ACHN (cell line): ENCODE measurements around the gene SIM2.
A peak's percentile ranks its signal among the peaks of the same experiment; 100 is the strongest.

Experiments used
- DNase-seq: peaks from one replicate; pipeline ENCODE4 v3.0.0-alpha.2; 2015
- in situ Hi-C: cut with HindIII; loops from 2 replicates; pipeline ENCODE4 v1.10.0; 2017; ENCODE audit warnings: low sequenced_read_pairs, low pct_ligation_motif_present, low pct_unique_long_range_greater_than_20kb

The SIM2 gene

GRCh38 chr21:36749935-36750575, 51.1 kb downstream of the SIM2 start:
- in situ Hi-C loops = no loop called here
- DNase-seq = no peak

- in situ Hi-C loops = no loop called here
These were observed 51.7 kb downstream of the SIM2 start for GRCh38 chr21:36750576-36750959.

GRCh38 chr21:36751383-36751782, 52.5 kb downstream of the SIM2 start:
- DNase-seq = no peak
- in situ Hi-C loops = no loop called here

More at GRCh38 chr21:36750576-36750959, 51.7 kb downstream of the SIM2 start:
- DNase-seq = no peak

GRCh38 chr21:36753556-36753955, 54.6 kb downstream of the SIM2 start:
- DNase-seq = peak; percentile 25
- in situ Hi-C loops = no loop called here

- no peak for DNase-seq
- in situ Hi-C loops = no loop called here
These were observed 55.5 kb downstream of the SIM2 start for GRCh38 chr21:36754241-36754898.

- in situ Hi-C loops = no loop called here
These were observed 57.6 kb downstream of the SIM2 start for GRCh38 chr21:36756527-36756926.

GRCh38 chr21:36757196-36757595, 58.3 kb downstream of the SIM2 start:
- in situ Hi-C loops = no loop called here

More at GRCh38 chr21:36756527-36756926, 57.6 kb downstream of the SIM2 start:
- DNase-seq = no peak

GRCh38 chr21:36759348-36760083, 60.6 kb downstream of the SIM2 start:
- no peak for DNase-seq
- in situ Hi-C loops = no loop called here

More at GRCh38 chr21:36757196-36757595, 58.3 kb downstream of the SIM2 start:
- no peak for DNase-seq

GRCh38 chr21:36761685-36762084, 62.8 kb downstream of the SIM2 start:
- no peak for DNase-seq
- in situ Hi-C loops = no loop called here

GRCh38 chr21:36762642-36763041, 63.7 kb downstream of the SIM2 start:
- DNase-seq = no peak
- in situ Hi-C loops = no loop called here

- DNase-seq = no peak
- in situ Hi-C loops = no loop called here
These were observed 64.4 kb downstream of the SIM2 start for GRCh38 chr21:36763305-36763704.

- in situ Hi-C loops = no loop called here
- DNase-seq = no peak
These were observed 66.3 kb downstream of the SIM2 start for GRCh38 chr21:36765229-36765628.

GRCh38 chr21:36766511-36766910, 67.6 kb downstream of the SIM2 start:
- in situ Hi-C loops = no loop called here
- no peak for DNase-seq

- in situ Hi-C loops = no loop called here
- DNase-seq = no peak
These were observed 68.2 kb downstream of the SIM2 start for GRCh38 chr21:36767096-36767495.

GRCh38 chr21:36768496-36768895, 69.6 kb downstream of the SIM2 start:
- DNase-seq = no peak
- in situ Hi-C loops = no loop called here

GRCh38 chr21:36769051-36769839, 70.3 kb downstream of the SIM2 start:
- in situ Hi-C loops = no loop called here
- no peak for DNase-seq

GRCh38 chr21:36773117-36773516, 74.2 kb downstream of the SIM2 start:
- peak; percentile 38 for DNase-seq
- in situ Hi-C loops = no loop called here

- DNase-seq = no peak
- in situ Hi-C loops = no loop called here
These were observed 75.1 kb downstream of the SIM2 start for GRCh38 chr21:36773995-36774394.
